Mammary epithelial cell (primary cell): ENCODE results near the gene JAK1.

Experiments used
- CTCF ChIP-seq, 2 donors: IDR thresholded peaks in 1 of 2; conservative IDR thresholded peaks in 1 of 2; 2 replicates each; pipeline ENCODE4 v1.5.1; 2011 to 2012; ENCODE audit warnings: inconsistent platforms in 2 of 2, low read length in 2 of 2, mild to moderate bottlenecking in 2 of 2, control low read depth in 1 of 2, low read depth in 1 of 2; ENCODE audit not compliant: insufficient read depth in 1 of 2; ENCODE audit errors: extremely low read depth in 1 of 2
- EZH2 ChIP-seq: IDR thresholded peaks from 2 replicates; pipeline ENCODE4 v1.6.1; 2012; ENCODE audit warnings: low read length, inconsistent platforms, borderline replicate concordance

DNA sequence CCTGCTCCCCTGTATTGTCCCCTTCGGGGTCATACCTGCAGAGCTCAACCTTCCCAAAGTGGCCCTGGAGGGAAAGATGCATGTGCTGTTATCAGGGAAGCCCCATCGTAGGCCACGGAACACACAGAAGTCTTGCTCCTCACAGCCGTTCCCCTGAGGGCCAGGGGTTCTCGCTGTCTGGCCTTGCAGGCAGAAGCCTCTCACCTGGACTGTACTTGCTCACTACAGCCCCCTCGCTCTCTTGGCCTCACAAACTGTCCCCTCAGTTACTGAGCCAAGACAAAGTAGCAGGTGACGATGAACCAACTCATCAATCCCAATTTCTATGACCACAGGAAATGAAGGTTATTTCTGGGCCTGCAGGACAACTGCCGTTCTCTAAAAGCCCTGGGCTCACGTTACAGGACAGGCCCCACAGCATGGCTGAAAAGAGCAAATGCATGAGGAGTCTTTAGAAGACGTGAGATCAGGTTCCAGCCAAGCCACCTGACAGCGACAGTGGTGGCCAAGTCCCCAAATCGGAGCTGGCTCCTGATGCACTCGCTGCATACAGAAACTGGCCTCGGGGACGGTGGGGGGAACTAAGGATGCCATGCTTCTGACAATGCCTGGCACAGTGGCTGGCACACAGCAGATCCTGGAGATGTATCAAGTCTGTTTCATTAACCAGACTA, 126.5 kb downstream of the JAK1 start:
- TF ChIP-seq CTCF (conservative IDR thresholded peaks at IDR 0.05 in 1 of 2, IDR thresholded peaks at IDR 0.05 in 1 of 2; ENCODE audit: extremely low read depth in 1 of 2, insufficient read depth in 1 of 2, low read depth in 1 of 2, low read length in 2 of 2), result no peak
- TF ChIP-seq EZH2, result no peak
